DND-41 (cell line): ENCODE data around the gene TMF1.

ENCODE experiments used
- EZH2 ChIP-seq: IDR thresholded peaks from 3 replicates; pipeline ENCODE4 v1.6.1; 2012; ENCODE audit warnings: borderline replicate concordance, low read depth, mild to moderate bottlenecking, moderate library complexity, low read length, inconsistent platforms; ENCODE audit not compliant: severe bottlenecking
- TF ChIP-seq, protein P1 (sequence below): IDR thresholded peaks from 2 replicates; pipeline ENCODE4 v1.5.1; 2012; ENCODE audit warnings: borderline replicate concordance, low read length, moderate library complexity, mild to moderate bottlenecking; ENCODE audit not compliant: poor library complexity, severe bottlenecking; ENCODE audit errors: extremely low read depth

DNA sequence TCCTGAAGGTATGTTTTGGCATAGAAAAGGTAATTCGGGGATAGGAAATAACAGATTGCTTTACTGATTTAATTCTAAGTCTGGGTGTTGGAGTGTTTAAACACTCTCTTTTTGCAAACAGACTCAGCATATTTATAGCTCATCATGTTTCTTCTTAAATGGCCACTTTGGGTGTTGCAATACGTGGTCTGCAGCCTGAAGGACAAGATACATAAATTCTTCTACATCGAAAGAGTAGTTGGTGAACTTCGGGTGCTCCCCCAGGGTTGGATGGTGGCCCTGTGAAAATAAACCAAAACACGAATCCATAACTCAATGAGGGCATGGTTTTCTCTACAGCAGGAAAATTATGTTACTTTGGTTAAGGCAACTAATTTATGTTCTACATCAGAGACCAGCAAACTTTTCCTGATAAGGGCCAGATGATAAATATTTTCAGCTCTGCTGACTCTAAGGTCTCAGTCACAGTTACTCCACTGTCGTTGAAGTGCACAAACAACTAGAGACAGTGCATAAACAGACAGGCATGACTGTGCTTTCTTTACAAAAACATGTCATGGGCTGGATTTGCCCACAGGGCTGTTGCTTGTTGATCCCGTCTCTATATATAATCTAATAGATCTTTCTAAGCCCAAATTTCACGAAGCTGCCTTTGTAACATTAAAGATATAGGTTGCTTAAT lies 74.5 kb downstream of the TMF1 start:
- no peak for TF ChIP-seq EZH2
- TF ChIP-seq, protein P1, sequence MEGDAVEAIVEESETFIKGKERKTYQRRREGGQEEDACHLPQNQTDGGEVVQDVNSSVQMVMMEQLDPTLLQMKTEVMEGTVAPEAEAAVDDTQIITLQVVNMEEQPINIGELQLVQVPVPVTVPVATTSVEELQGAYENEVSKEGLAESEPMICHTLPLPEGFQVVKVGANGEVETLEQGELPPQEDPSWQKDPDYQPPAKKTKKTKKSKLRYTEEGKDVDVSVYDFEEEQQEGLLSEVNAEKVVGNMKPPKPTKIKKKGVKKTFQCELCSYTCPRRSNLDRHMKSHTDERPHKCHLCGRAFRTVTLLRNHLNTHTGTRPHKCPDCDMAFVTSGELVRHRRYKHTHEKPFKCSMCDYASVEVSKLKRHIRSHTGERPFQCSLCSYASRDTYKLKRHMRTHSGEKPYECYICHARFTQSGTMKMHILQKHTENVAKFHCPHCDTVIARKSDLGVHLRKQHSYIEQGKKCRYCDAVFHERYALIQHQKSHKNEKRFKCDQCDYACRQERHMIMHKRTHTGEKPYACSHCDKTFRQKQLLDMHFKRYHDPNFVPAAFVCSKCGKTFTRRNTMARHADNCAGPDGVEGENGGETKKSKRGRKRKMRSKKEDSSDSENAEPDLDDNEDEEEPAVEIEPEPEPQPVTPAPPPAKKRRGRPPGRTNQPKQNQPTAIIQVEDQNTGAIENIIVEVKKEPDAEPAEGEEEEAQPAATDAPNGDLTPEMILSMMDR: no peak
